ENCODE data around the gene ANTXRL. TPM values are rescaled to one million over a fixed set of nuclear protein-coding genes. Genes with fewer than 3 reads are reported as not detected.
"Not testable (repeated sequence)": the region's sequence is repeated elsewhere in the genome, so short reads cannot be mapped to it uniquely, and the experiment has no call there.

The ANTXRL gene
- total RNA-seq, 1 donor from 2014 or later, result not detected

DNA sequence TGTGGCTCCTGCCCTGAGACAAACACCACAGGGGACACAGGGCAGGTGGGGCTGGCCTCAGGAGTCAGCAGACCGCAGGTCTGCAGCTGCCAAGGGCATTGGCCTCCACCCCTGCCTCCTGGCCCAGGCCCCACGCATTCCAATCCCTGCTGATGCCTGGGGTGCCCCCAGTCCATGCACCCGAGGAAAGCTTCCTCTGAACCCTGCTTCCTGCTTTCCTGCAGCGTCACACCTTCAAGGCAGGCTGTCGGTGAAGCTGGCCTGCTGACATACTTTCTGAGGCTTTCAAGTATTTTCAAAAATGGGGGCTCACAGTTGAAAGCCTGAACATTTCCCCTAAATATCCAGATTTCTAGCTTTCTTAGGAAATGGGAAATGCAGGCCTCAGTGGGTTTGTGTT is 22.5 kb upstream of the ANTXRL start:
- H3K4me1 ChIP-seq (ENCODE audit: insufficient read depth, low read length), result no peaks in the 10 kb centered on the region
- no peak overlapping the region for H2AFZ ChIP-seq (ENCODE audit: low read depth, low read length)
- no peaks in the 10 kb centered on the region for H3K36me3 Mint-ChIP-seq (ENCODE audit: low read depth, unreplicated experiment)
- no peaks in the 10 kb centered on the region for H3K9me3 ChIP-seq (ENCODE audit: insufficient read depth, low read depth, low read length)
- H3K9ac ChIP-seq (ENCODE audit: low read length), result no peak overlapping the region
- H3K4me3 ChIP-seq (ENCODE audit: insufficient read depth, low read depth, low read length), result no peak overlapping the region
- TF ChIP-seq, protein P1, sequence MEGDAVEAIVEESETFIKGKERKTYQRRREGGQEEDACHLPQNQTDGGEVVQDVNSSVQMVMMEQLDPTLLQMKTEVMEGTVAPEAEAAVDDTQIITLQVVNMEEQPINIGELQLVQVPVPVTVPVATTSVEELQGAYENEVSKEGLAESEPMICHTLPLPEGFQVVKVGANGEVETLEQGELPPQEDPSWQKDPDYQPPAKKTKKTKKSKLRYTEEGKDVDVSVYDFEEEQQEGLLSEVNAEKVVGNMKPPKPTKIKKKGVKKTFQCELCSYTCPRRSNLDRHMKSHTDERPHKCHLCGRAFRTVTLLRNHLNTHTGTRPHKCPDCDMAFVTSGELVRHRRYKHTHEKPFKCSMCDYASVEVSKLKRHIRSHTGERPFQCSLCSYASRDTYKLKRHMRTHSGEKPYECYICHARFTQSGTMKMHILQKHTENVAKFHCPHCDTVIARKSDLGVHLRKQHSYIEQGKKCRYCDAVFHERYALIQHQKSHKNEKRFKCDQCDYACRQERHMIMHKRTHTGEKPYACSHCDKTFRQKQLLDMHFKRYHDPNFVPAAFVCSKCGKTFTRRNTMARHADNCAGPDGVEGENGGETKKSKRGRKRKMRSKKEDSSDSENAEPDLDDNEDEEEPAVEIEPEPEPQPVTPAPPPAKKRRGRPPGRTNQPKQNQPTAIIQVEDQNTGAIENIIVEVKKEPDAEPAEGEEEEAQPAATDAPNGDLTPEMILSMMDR (IDR thresholded peaks at IDR 0.05; ENCODE audit: insufficient read depth, low read depth, low read length), result no peak
- peaks cover 2% of the 10 kb centered on the region for H3K27me3 ChIP-seq (ENCODE audit: insufficient read depth, low read length)
- no peaks in the 10 kb centered on the region for H4K20me1 ChIP-seq (ENCODE audit: insufficient read depth, low read length)
- no peak overlapping the region for H3K4me2 ChIP-seq (ENCODE audit: low read length)
- no peak for DNase-seq (ENCODE audit: low read depth)
- no peak overlapping the region for H3K27ac Mint-ChIP-seq (ENCODE audit: unreplicated experiment)
- no peak for FAIRE-seq
- H3K27ac ChIP-seq (ENCODE audit: low read depth, low read length), result no peak overlapping the region
- no peaks in the 10 kb centered on the region for H3K9me3 Mint-ChIP-seq (ENCODE audit: unreplicated experiment)
- no peaks in the 10 kb centered on the region for H3K79me2 ChIP-seq (ENCODE audit: insufficient read depth, low read length)
- no peak overlapping the region for H3K4me3 Mint-ChIP-seq (ENCODE audit: unreplicated experiment)
- no peaks in the 10 kb centered on the region for H3K4me1 Mint-ChIP-seq (ENCODE audit: low read depth, unreplicated experiment)
- no peaks in the 10 kb centered on the region for H3K36me3 ChIP-seq (ENCODE audit: insufficient read depth, low read length)
- H3K27me3 Mint-ChIP-seq (ENCODE audit: low read depth, unreplicated experiment), result peaks cover 18% of the 10 kb centered on the region

DNA sequence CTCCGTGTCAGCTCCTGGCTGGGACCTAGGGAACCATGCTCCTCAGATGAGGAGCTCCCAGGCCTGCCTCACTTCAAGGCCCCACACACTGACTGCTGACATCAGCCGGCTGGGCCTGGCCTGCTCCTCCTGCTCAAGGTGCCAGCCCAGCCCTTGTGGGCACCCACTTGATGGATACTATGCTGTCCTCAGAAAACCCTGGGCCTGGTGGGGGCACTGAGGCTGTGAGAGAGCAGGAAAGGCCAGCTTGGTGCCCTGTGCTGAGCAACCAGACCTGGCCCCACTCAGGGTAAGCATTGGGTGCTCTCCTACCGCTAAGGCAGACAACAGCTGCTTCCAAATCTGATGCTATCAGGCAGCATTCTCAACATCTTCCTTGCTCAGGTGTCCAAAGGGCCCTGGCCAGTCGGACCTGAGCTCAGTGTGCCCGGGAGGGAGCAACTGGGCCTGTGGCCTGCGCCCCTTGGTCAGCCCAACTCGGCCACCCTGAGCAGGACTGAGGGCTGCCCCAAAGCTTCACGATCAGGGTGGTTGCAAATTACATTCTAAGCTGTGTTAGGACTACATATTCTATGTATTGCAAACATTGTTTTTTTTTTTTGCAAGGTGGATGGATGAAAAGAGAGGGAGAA is 21.9 kb upstream of the ANTXRL start:
- H3K27me3 ChIP-seq (ENCODE audit: insufficient read depth, low read length), result peaks cover 2% of the 10 kb centered on the region
- no peak for DNase-seq (ENCODE audit: low read depth)
- FAIRE-seq, result no peak
- no peaks in the 10 kb centered on the region for H3K36me3 ChIP-seq (ENCODE audit: insufficient read depth, low read length)
- Mint-ChIP-seq H3K4me1 (ENCODE audit: low read depth, unreplicated experiment) (no peaks in the 10 kb centered on the region), H3K36me3 (ENCODE audit: low read depth, unreplicated experiment) (no peaks in the 10 kb centered on the region), H3K27ac (ENCODE audit: unreplicated experiment) (no peak overlapping the region), H3K4me3 (ENCODE audit: unreplicated experiment) (no peak overlapping the region), H3K27me3 (ENCODE audit: low read depth, unreplicated experiment) (peaks cover 22% of the 10 kb centered on the region), H3K9me3 (ENCODE audit: unreplicated experiment) (no peaks in the 10 kb centered on the region)
- H3K27ac ChIP-seq (ENCODE audit: low read depth, low read length), result no peak overlapping the region
- no peak overlapping the region for H3K4me2 ChIP-seq (ENCODE audit: low read length)
- no peak overlapping the region for H3K9ac ChIP-seq (ENCODE audit: low read length)
- H3K79me2 ChIP-seq (ENCODE audit: insufficient read depth, low read length), result no peaks in the 10 kb centered on the region
- no peak for TF ChIP-seq EZH2 (IDR thresholded peaks at IDR 0.05; ENCODE audit: insufficient read depth, low read length)
- TF ChIP-seq, protein P1 (IDR thresholded peaks at IDR 0.05; ENCODE audit: insufficient read depth, low read depth, low read length), result no peak
- H3K4me1 ChIP-seq (ENCODE audit: insufficient read depth, low read length), result no peaks in the 10 kb centered on the region
- H3K9me3 ChIP-seq (ENCODE audit: insufficient read depth, low read depth, low read length), result no peaks in the 10 kb centered on the region
- no peaks in the 10 kb centered on the region for H4K20me1 ChIP-seq (ENCODE audit: insufficient read depth, low read length)
- H2AFZ ChIP-seq (ENCODE audit: low read depth, low read length), result no peak overlapping the region
- H3K4me3 ChIP-seq (ENCODE audit: insufficient read depth, low read depth, low read length), result no peak overlapping the region

DNA sequence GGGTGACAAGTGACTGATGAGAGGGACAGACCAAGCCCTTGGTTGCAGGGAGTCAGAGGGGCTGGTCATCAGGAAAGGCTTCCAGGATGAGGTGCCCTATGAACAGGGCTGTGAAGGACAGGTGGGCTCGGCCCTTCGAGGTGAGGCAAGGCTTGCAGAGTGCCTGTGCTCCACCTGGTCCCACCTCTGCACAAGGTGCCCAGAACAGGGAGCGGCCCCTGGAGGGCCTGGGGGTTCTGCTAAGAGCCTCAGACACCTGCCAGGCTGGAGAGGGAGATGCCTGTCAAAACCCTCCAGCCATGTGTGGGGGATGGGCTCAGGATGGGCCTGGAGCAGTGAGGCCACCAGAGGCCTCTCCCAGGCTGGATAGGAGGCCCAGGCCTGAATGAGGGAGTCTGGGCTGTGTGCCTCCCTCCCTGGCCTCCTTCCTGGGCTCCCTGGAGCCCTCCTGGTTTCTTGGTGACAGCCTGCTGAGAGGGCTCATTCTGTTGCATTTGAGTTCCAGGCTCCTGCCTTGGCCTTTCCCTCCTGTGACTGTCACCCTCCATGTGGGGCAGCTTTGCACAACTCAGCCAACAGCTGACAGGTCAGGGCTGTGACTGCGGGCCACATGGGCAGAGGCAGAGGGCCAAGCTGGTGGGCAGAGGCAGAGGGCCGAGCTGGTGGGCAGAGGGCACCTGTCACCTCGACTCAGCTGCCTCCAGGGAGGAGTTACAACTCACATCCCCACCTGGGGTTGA is 21.1 kb upstream of the ANTXRL start:
- not testable (repeated sequence) for H3K36me3 Mint-ChIP-seq (ENCODE audit: low read depth, unreplicated experiment); H3K4me1 Mint-ChIP-seq (ENCODE audit: low read depth, unreplicated experiment); H3K4me3 Mint-ChIP-seq (ENCODE audit: unreplicated experiment); H3K4me1 ChIP-seq (ENCODE audit: insufficient read depth, low read length); H3K27ac ChIP-seq (ENCODE audit: low read depth, low read length); H3K79me2 ChIP-seq (ENCODE audit: insufficient read depth, low read length); H3K27ac Mint-ChIP-seq (ENCODE audit: unreplicated experiment); H3K9me3 ChIP-seq (ENCODE audit: insufficient read depth, low read depth, low read length); H3K36me3 ChIP-seq (ENCODE audit: insufficient read depth, low read length); H3K9ac ChIP-seq (ENCODE audit: low read length); FAIRE-seq; H3K9me3 Mint-ChIP-seq (ENCODE audit: unreplicated experiment); H3K27me3 ChIP-seq (ENCODE audit: insufficient read depth, low read length); H2AFZ ChIP-seq (ENCODE audit: low read depth, low read length); H3K4me3 ChIP-seq (ENCODE audit: insufficient read depth, low read depth, low read length); DNase-seq (ENCODE audit: low read depth); H4K20me1 ChIP-seq (ENCODE audit: insufficient read depth, low read length); H3K4me2 ChIP-seq (ENCODE audit: low read length)
- peaks cover 22% of the 10 kb centered on the region for H3K27me3 Mint-ChIP-seq (ENCODE audit: low read depth, unreplicated experiment)

All from astrocyte (in vitro differentiated cells and primary cell).